GM12878 (cell line): ENCODE results near the gene FABP2.
"Not testable (repeated sequence)": the region's sequence is repeated elsewhere in the genome, so short reads cannot be mapped to it uniquely, and the experiment has no call there.

Experiments used
- BCL11A ChIP-seq: IDR thresholded peaks from 2 replicates; pipeline ENCODE4 v1.6.1; 2011; ENCODE audit warnings: low read depth, low read length
- CHD2 ChIP-seq: IDR thresholded peaks from 2 replicates; pipeline ENCODE4 v1.6.1; 2011; ENCODE audit warnings: low read depth, low read length, improper control_type of control experiment, borderline replicate concordance
- JUND ChIP-seq: IDR thresholded peaks from 2 replicates; pipeline ENCODE4 v1.6.1; 2012; ENCODE audit warnings: low read depth, mild to moderate bottlenecking, low read length, improper control_type of control experiment, moderate library complexity
- POLR2A ChIP-seq: IDR thresholded peaks from 2 replicates; pipeline ENCODE4 v1.6.1; 2011; ENCODE audit warnings: low read depth, mild to moderate bottlenecking, low read length
- POLR2AphosphoS5 ChIP-seq: IDR thresholded peaks from 2 replicates; pipeline ENCODE4 v1.6.1; 2011; ENCODE audit warnings: mild to moderate bottlenecking, low read length, inconsistent platforms
- RCOR1 ChIP-seq: conservative IDR thresholded peaks from 2 replicates; pipeline ENCODE4 v1.6.1; 2012; ENCODE audit warnings: low read depth, low read length, improper control_type of control experiment
- SPI1 ChIP-seq: IDR thresholded peaks from 2 replicates; pipeline ENCODE4 v1.6.1; 2011; ENCODE audit warnings: low read depth, mild to moderate bottlenecking, low read length, moderate library complexity, borderline replicate concordance; ENCODE audit not compliant: insufficient read depth
- ZNF274 ChIP-seq: IDR thresholded peaks from one replicate; pipeline ENCODE4 v1.8.0; 2011; ENCODE audit not compliant: insufficient read length, insufficient read depth

GRCh38 chr4:119370392-119370791, 48.5 kb upstream of the FABP2 start:
- not testable (repeated sequence) for TF ChIP-seq JUND, SPI1, POLR2A, POLR2AphosphoS5, ZNF274, RCOR1, CHD2, BCL11A
